ENCODE results near the gene GRIP1.
"Not testable (repeated sequence)": the region's sequence is repeated elsewhere in the genome, so short reads cannot be mapped to it uniquely, and the experiment has no call there.

Gene GRIP1

DNA sequence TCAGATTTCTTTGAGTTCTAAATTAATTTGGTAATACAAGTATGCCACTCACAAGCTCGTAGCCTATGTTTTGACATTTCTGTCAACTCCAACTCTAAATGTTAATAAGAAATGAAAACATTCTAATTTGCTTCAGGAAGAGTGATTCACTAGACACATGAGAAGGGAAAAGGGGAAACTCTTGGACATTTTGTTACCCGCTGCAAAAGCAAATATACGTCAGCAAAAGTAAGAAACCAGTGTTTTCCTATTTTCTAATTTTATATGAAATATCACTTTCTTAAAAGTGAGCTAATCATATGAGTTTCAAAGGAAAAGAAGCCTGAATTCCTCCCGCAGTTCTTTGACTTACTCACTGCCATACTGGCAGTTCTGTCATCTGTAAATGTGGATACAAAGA lies 162.3 kb downstream of the GRIP1 start:
- no peak for DNase-seq

DNA sequence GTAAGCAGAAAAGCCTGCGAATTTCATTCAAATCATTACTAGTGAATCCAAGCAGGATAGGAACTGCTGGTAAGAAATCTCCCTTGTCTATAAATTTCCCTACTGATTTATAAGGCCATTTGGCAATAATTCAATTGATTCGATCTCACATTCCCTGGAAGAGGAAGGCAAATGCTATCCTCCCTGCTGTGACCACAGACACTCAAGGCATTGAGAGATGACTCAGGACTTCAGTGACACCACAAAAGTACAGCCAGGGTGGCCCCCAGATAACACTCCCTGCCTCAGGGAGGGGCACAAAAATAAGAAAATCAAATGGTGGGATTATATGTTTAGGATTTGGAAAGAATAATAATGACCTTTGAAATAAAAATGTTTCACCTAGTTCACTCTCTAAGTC lies 162.7 kb downstream of the GRIP1 start:
- DNase-seq, result no peak

GRCh38 chr12:66514581-66514980 lies 164.3 kb downstream of the GRIP1 start:
- DNase-seq, result no peak

- DNase-seq, result no peak
These were observed 170.9 kb downstream of the GRIP1 start for GRCh38 chr12:66508025-66508424.

GRCh38 chr12:66503746-66504145 lies 175.1 kb downstream of the GRIP1 start:
- no peak for DNase-seq

- DNase-seq, result no peak
These were observed 176.0 kb downstream of the GRIP1 start for GRCh38 chr12:66502911-66503310.

- DNase-seq, result no peak
These were observed 178.0 kb downstream of the GRIP1 start for GRCh38 chr12:66500841-66501240.

DNA sequence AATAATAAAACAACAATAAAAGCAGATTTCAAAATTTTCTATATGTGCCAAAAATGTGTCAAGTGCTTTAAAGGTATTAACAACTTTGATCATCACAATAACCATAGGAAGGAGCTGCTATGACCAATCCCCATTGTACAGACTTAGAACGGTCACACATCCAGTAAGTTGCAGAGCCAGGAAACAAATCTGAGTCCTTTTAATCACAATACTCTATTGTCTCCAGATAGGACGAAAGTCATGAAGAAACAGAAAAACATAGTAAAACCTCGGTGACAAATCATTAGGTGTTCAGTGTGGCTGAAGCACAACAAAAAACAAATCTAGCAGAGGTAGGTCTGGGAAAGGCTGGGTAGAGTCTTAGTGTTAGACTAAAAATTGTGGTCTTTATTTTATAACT lies 178.8 kb downstream of the GRIP1 start:
- DNase-seq, result no peak

- DNase-seq, result no peak
These were observed 179.9 kb downstream of the GRIP1 start for GRCh38 chr12:66499000-66499399.

- not testable (repeated sequence) for DNase-seq
These were observed 180.8 kb downstream of the GRIP1 start for GRCh38 chr12:66498059-66498458.

DNA sequence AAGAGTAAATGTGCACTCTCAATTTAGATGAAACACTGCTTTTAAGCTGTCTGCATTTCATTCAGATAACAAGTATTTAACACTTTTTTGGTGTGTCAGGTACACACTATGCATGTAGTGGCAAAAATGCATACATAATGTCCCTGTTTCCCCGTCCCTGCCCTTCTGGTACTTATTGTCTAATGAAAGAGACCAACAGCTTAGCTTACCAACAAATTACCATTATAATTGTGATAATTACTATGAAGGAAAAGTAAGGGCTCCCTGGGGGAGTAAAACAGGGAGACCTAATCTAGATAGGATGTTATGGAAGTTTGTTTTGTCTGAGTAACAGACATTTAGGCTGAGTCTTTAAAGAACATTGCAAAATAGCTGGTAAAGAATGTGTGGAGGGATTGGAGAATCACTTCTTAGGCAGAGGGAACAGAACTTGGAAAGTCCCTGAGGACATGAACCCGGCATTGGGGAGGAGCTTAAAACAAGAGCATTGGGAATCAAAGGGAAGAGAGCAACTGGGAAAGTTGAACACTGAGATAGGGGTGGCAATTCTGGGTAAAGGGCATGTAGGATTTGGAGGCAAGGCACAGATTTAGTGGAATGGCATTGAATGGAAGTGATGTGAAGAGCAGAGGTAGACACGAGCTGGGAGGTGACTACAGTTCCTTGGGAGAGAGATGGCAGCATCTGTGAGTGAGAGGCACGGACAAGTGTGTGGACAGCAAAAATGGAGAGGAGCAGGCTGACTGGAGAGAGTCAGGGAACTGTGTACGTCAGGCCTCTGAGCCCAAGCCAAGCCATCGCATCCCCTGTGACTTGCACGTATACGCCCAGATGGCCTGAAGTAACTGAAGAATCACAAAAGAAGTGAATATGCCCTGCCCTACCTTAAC lies 181.6 kb downstream of the GRIP1 start:
- no peak for DNase-seq

DNA sequence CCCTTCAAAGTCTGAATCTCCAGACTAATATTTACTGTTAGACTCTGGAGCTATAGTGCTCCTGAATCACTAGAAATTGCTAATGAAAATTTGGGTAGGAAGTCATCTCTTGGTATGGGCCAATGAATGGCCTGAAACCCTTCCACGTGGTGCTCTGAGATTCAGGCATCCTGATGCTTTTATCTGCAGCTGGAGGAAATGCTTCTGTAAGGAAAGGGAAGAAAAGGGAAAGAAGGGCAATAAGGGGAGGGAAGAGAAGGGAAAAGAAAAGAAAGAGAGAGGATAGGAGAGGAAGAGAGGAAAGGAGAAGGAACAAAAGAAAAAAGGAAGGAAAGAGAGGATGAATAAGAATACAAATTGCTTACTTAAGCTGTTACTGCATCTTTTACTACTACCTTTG lies 182.3 kb downstream of the GRIP1 start:
- DNase-seq, result no peak

DNA sequence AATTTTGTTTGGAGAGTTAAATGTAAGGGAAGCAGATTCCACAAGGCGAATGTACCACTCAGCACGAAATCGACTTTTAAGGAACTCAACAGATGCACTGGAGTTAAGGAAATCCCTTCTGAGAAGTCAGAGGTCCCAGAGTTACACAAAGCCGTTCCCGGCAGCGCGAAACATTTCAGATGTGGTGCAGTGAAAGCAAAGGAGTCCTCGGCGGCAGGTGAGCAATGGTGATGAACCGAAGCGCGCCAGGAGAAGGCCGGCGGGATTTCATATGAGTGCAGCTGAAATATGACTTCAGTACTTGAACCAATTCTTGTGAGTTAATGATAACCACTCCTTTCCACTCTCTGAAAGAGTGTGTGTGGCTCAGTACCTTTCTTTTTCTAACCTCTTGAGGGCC lies 183.2 kb downstream of the GRIP1 start:
- no peak for DNase-seq

DNA sequence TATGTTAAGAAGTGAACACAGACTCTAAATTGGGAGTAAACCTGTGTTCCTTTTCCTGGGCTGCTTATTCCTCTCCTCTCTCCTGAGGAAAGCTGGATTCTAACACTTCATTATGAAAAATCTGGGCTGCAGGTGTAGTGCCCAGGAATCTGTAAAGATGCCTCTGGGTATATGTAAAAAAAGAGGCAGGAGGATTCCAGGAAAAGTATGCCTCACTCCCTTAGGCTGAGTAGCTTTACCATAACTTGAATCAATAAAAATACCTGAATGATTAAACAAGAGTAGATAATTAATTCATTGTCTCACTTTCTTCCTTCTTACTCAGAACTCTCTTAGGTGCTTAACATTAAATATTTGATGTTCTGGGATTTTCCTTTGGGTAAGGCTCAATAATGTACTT lies 185.1 kb downstream of the GRIP1 start:
- DNase-seq, result no peak

GRCh38 chr12:66491853-66492252 lies 187.0 kb downstream of the GRIP1 start:
- DNase-seq, result no peak

DNA sequence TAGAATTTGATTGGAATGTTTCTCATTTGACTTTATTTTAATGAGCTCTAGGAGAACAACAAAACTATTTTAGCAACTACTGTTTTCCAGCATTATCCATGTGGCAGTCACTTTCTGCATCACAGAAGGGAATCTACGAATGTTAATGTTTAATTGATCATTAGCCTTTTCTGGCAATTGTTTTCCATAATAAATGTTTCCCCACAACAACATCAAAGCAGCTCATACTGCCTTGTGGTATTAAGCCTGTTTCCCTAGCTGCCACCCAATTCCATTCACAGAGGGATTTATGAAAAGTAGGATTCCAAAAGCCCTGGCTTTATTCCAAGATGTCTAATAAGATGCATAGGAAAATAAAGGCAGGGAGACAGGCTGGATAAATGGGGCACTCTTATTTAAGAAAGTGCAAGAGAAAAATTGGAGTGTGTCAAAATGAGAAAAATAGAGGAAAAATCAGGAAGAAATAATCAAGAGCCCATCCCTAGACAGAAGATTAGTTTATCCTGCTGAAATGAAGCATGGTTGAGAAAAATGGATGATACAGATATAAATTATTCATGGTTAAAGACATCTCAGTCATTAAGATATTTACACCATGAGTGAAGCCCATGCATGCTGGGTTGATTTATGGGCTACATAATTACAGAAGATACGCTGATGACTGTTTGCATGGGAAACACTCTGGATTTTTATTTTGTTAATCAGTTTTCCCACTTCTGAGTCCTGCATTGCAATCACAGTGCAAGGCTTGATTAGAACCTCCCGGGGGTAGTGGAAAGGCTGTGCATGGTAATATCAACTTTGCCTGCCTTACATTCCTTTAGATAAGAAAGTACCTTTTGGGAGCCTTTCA lies 196.3 kb downstream of the GRIP1 start:
- DNase-seq, result no peak

DNA sequence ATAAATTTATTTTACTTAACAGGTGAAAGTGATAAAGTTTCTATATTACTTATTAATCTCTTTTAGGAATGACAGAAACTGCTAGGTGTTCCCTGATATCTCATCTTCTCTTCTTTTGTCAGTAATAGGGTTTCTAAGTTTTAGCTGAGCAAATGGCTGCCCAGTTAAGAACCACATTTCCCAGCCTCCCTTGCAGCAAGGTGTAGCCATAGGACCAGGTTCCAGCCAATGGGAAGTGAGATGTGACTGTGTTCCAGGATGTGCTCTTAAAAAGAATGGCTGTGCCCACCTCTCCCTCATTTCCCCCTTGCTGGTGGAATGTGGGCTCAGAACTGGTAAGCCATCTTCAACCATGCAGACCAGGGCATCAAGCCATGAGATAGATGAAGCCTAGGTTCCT lies 210.9 kb downstream of the GRIP1 start:
- peak; percentile 12 for DNase-seq

DNA sequence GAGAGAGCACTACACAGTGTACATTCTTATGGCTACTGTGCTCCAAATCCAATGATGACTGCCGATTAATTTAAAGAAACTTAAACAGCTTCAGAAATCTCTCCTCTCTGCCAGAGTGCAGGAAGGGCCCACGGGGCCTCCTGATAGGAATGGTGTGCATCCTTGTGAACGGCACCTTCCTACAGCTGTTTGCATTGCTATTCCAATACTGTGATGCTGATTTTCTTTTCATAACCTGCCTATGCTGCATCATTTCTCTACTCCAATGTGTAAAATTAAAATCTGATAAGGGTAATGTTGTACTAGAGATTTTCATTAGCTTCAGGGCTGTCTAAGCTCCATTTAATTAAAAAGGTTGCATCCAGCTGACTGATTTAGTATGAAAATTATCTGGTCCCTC lies 217.5 kb downstream of the GRIP1 start:
- DNase-seq, result no peak

GRCh38 chr12:66459944-66460482 lies 218.9 kb downstream of the GRIP1 start:
- no peak for DNase-seq

- DNase-seq, result no peak
These were observed 222.3 kb downstream of the GRIP1 start for GRCh38 chr12:66456612-66457011.

GRCh38 chr12:66453844-66454243 lies 225.0 kb downstream of the GRIP1 start:
- DNase-seq, result no peak

GRCh38 chr12:66453120-66453519 lies 225.8 kb downstream of the GRIP1 start:
- no peak for DNase-seq

- DNase-seq, result peak; percentile 58
These were observed 229.3 kb downstream of the GRIP1 start for GRCh38 chr12:66449531-66449930.

DNA sequence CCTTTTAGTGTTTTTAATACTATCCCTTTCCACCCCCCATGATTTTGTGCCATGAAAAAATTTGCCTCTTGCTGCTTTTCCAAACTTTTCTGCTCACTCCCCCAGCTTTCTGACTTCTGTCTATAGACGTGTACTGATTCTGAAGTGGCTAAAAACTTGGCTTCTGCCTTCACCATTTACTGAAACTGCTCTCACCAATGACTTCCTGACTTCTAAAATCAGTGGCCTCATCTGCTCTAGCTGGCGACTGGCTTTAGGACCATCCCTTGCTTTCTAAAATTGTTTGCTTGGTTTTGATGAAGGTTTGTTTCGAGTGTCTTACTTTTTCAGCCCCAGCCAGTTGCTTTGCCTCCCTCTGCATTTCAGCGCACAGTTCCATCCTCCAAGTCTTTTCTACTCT lies 231.2 kb downstream of the GRIP1 start:
- no peak for DNase-seq
